H9 (cell line): Measurements from ENCODE around the gene KLF18. TPM values are rescaled to one million over a fixed set of nuclear protein-coding genes. Genes with fewer than 3 reads are reported as not detected.

ENCODE experiments used
- DNase-seq: peaks from one replicate; pipeline ENCODE4 v3.0.0-alpha.2; 2017
- H2AFZ ChIP-seq: one replicate; pipeline ENCODE4 v1.6.1; 2013; ENCODE audit warnings: mild to moderate bottlenecking, low read length, control low read depth, moderate library complexity
- H2AK5ac ChIP-seq: 2 replicates; pipeline ENCODE4 v1.6.1; 2013; ENCODE audit warnings: low read length, control low read depth, mixed read lengths; ENCODE audit not compliant: insufficient read length
- H2BK120ac ChIP-seq: one replicate; pipeline ENCODE4 v1.6.1; 2013; ENCODE audit warnings: low read depth, mild to moderate bottlenecking, low read length, control low read depth, inconsistent platforms; ENCODE audit not compliant: poor library complexity, severe bottlenecking
- H2BK12ac ChIP-seq: 2 replicates; pipeline ENCODE4 v1.6.1; 2013; ENCODE audit warnings: low read length, control low read depth, mixed read lengths, low read depth; ENCODE audit not compliant: insufficient read length
- H2BK15ac ChIP-seq: 2 replicates; pipeline ENCODE4 v1.6.1; 2013; ENCODE audit warnings: low read depth, low read length, control low read depth
- H2BK20ac ChIP-seq: one replicate; pipeline ENCODE4 v1.6.1; 2013; ENCODE audit warnings: low read depth, mild to moderate bottlenecking, low read length, control low read depth, inconsistent platforms; ENCODE audit not compliant: poor library complexity, severe bottlenecking
- H2BK5ac ChIP-seq: 2 replicates; pipeline ENCODE4 v1.6.1; 2013; ENCODE audit warnings: low read length, control low read depth, mixed read lengths; ENCODE audit not compliant: insufficient read length
- H3K14ac ChIP-seq: 2 replicates; pipeline ENCODE4 v1.6.1; 2013; ENCODE audit warnings: low read length, control low read depth; ENCODE audit not compliant: insufficient read depth
- H3K18ac ChIP-seq: 2 replicates; pipeline ENCODE4 v1.6.1; 2013; ENCODE audit warnings: low read depth, mild to moderate bottlenecking, mixed read lengths, low read length, control low read depth; ENCODE audit not compliant: insufficient read length
- H3K23ac ChIP-seq: 2 replicates; pipeline ENCODE4 v1.6.1; 2013; ENCODE audit warnings: low read length, control low read depth, mixed read lengths, low read depth; ENCODE audit not compliant: insufficient read length
- H3K23me2 ChIP-seq: 2 replicates; pipeline ENCODE4 v1.6.1; 2013; ENCODE audit warnings: low read depth, mild to moderate bottlenecking, mixed read lengths, low read length, control low read depth; ENCODE audit not compliant: insufficient read length, poor library complexity, severe bottlenecking
- H3K27ac ChIP-seq: 2 replicates; pipeline ENCODE4 v1.5.1; 2013; ENCODE audit warnings: low read length, control low read depth, mixed read lengths, low read depth; ENCODE audit not compliant: insufficient read length
- H3K27me3 ChIP-seq: 2 replicates; pipeline ENCODE4 v1.6.1; 2013; ENCODE audit warnings: low read length, control low read depth, inconsistent platforms; ENCODE audit not compliant: insufficient read depth
- H3K4ac ChIP-seq: 2 replicates; pipeline ENCODE4 v1.6.1; 2013; ENCODE audit warnings: low read depth, mild to moderate bottlenecking, control low read depth, inconsistent platforms, low read length, moderate library complexity
- H3K4me1 ChIP-seq: 2 replicates; pipeline ENCODE4 v1.6.1; 2013; ENCODE audit warnings: low read length, control low read depth, inconsistent platforms; ENCODE audit not compliant: insufficient read depth
- H3K4me2 ChIP-seq: 2 replicates; pipeline ENCODE4 v1.6.1; 2013; ENCODE audit warnings: low read length, control low read depth, mixed read lengths; ENCODE audit not compliant: insufficient read length, insufficient read depth
- H3K56ac ChIP-seq: 2 replicates; pipeline ENCODE4 v1.6.1; 2013; ENCODE audit warnings: low read depth, mild to moderate bottlenecking, mixed read lengths, low read length, control low read depth; ENCODE audit not compliant: insufficient read length
- H3K79me1 ChIP-seq: 2 replicates; pipeline ENCODE4 v1.6.1; 2013; ENCODE audit warnings: low read depth, mild to moderate bottlenecking, moderate library complexity, low read length, control low read depth, inconsistent platforms; ENCODE audit not compliant: insufficient read depth, poor library complexity, severe bottlenecking
- H3K79me2 ChIP-seq: 2 replicates; pipeline ENCODE4 v1.6.1; 2013; ENCODE audit warnings: low read length, control low read depth, inconsistent platforms; ENCODE audit not compliant: insufficient read depth
- H3K9ac ChIP-seq: 2 replicates; pipeline ENCODE4 v1.6.1; 2013; ENCODE audit warnings: low read length, control low read depth, mixed read lengths; ENCODE audit not compliant: insufficient read length; ENCODE audit errors: extremely low read depth
- H3K9me3 ChIP-seq: one replicate; pipeline ENCODE4 v1.6.1; 2013; ENCODE audit warnings: low read depth, low read length, inconsistent platforms; ENCODE audit not compliant: control insufficient read depth
- H3T11ph ChIP-seq: one replicate; pipeline ENCODE4 v1.6.1; 2013; ENCODE audit warnings: mild to moderate bottlenecking, low read length, control low read depth, inconsistent platforms
- H4K20me1 ChIP-seq: one replicate; pipeline ENCODE4 v1.6.1; 2013; ENCODE audit not compliant: control insufficient read depth, insufficient read length, insufficient read depth
- H4K5ac ChIP-seq: 2 replicates; pipeline ENCODE4 v1.6.1; 2013; ENCODE audit warnings: low read depth, mild to moderate bottlenecking, mixed read lengths, low read length, control low read depth; ENCODE audit not compliant: insufficient read length
- H4K8ac ChIP-seq: replicated peaks from 2 replicates; pipeline ENCODE4 v1.6.1; 2013; ENCODE audit warnings: low read length, control low read depth, mixed read lengths, low read depth; ENCODE audit not compliant: insufficient read length
- H4K91ac ChIP-seq: 2 replicates; pipeline ENCODE4 v1.6.1; 2013; ENCODE audit warnings: low read depth, mild to moderate bottlenecking, moderate library complexity, mixed read lengths, low read length, control low read depth; ENCODE audit not compliant: insufficient read length
- H3K27ac Mint-ChIP-seq, 3 experiments: 2 replicates in 2 of 3; 3 replicates in 1 of 3; pipeline ENCODE4 v1.8.0; 2020 to 2021; ENCODE audit warnings: mixed read lengths in 3 of 3, mild to moderate bottlenecking in 1 of 3, moderate library complexity in 1 of 3
- H3K27me3 Mint-ChIP-seq: 2 replicates; pipeline ENCODE4 v1.8.0; 2021; ENCODE audit warnings: low read depth, mild to moderate bottlenecking, moderate library complexity, mixed read lengths
- H3K36me3 Mint-ChIP-seq, 3 experiments: 2 replicates in 2 of 3; 3 replicates in 1 of 3; pipeline ENCODE4 v1.8.0; 2020 to 2021; ENCODE audit warnings: low read depth in 3 of 3, mixed read lengths in 3 of 3; ENCODE audit not compliant: insufficient read depth in 1 of 3
- H3K4me1 Mint-ChIP-seq, 2 experiments: 2 replicates each; pipeline ENCODE4 v1.8.0; 2020; ENCODE audit warnings: mixed read lengths in 2 of 2
- H3K4me3 Mint-ChIP-seq, 2 experiments: 2 replicates in 1 of 2; 3 replicates in 1 of 2; pipeline ENCODE4 v1.8.0; 2020 to 2021; ENCODE audit warnings: mild to moderate bottlenecking in 2 of 2, mixed read lengths in 2 of 2, moderate library complexity in 1 of 2
- H3K9me3 Mint-ChIP-seq, 2 experiments: 2 replicates in 1 of 2; 3 replicates in 1 of 2; pipeline ENCODE4 v1.8.0; 2020; ENCODE audit warnings: mild to moderate bottlenecking in 2 of 2, mixed read lengths in 2 of 2, moderate library complexity in 1 of 2
- WGBS: extraction: QIAGEN DNeasy Blood & Tissue Kit; methylation state at CpG from one replicate; pipeline ENCODE4 v1.1.7; 2013; ENCODE audit warnings: missing lambda C conversion rate, low lambda C conversion rate, mixed read lengths; ENCODE audit not compliant: insufficient read length; ENCODE audit errors: extremely low coverage; 5-methylcytosine and 5-hydroxymethylcytosine counted together
- total RNA-seq: library from RNA; stranded (reverse); gene quantifications from 2 replicates; pipeline ENCODE4 v1.2.1, GENCODE V29; 2021
- TF ChIP-seq, protein P1 (sequence below): fragments of 200-600 bp; sonication (generic); conservative IDR thresholded peaks from 3 replicates; pipeline ENCODE4 v1.8.0; 2021; ENCODE audit warnings: antibody characterized with exemption, mild to moderate bottlenecking

The KLF18 gene
- total RNA-seq, 1 experiment from 2014 or later, result 0.07 TPM

DNA sequence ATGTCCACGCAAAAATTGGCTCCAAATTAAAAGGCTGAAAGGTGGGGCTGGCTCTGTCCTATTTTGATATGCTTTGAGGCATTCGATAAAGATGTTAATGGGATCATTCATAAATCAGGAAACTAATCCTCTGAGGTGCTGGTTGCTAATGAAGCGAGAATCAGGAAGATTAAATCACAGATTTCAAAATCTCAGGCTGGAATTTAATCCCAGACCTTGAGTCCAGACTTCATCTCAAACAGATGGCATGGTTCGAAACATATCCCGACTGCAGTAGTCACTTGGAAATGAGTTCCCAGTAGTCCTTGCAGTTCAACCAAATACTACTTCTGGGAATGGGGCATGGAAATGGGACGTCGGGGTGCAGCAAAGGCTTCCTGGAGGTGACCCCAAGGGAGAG is 27.3 kb downstream of the KLF18 start:
- TF ChIP-seq, protein P1, sequence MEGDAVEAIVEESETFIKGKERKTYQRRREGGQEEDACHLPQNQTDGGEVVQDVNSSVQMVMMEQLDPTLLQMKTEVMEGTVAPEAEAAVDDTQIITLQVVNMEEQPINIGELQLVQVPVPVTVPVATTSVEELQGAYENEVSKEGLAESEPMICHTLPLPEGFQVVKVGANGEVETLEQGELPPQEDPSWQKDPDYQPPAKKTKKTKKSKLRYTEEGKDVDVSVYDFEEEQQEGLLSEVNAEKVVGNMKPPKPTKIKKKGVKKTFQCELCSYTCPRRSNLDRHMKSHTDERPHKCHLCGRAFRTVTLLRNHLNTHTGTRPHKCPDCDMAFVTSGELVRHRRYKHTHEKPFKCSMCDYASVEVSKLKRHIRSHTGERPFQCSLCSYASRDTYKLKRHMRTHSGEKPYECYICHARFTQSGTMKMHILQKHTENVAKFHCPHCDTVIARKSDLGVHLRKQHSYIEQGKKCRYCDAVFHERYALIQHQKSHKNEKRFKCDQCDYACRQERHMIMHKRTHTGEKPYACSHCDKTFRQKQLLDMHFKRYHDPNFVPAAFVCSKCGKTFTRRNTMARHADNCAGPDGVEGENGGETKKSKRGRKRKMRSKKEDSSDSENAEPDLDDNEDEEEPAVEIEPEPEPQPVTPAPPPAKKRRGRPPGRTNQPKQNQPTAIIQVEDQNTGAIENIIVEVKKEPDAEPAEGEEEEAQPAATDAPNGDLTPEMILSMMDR, result no peak

More for the DNA sequence above, 27.3 kb downstream of the KLF18 start:
- WGBS, result no CpG with 5 or more reads among the region's 7 CpGs
- H4K8ac ChIP-seq, result no peak overlapping the region
- no peaks in the 10 kb centered on the region for H3K9me3 ChIP-seq
- H4K5ac ChIP-seq, result no peak overlapping the region
- no peak overlapping the region for H3K27ac Mint-ChIP-seq
- no peak overlapping the region for H3K23ac ChIP-seq
- no peak overlapping the region for H2AK5ac ChIP-seq
- H2BK20ac ChIP-seq, result no peak overlapping the region
- H4K20me1 ChIP-seq, result no peaks in the 10 kb centered on the region
- H3K4me1 Mint-ChIP-seq, result peaks cover 11 to 12% of the 10 kb centered on the region in 2 experiments
- H3K56ac ChIP-seq, result no peak overlapping the region
- no peaks in the 10 kb centered on the region for H3K4me1 ChIP-seq
- H2BK5ac ChIP-seq, result no peak overlapping the region
- H3K27me3 ChIP-seq, result no peaks in the 10 kb centered on the region
- no peak overlapping the region for H3T11ph ChIP-seq
- no peak overlapping the region for H3K18ac ChIP-seq
- no peak for DNase-seq
- no peak overlapping the region for H3K9ac ChIP-seq
- no peak overlapping the region for H2BK15ac ChIP-seq
- no peak overlapping the region for H2AFZ ChIP-seq
- H3K4me3 Mint-ChIP-seq, result no peak overlapping the region
- no peak overlapping the region for H3K4me2 ChIP-seq
- H3K36me3 Mint-ChIP-seq, result no peaks in the 10 kb centered on the region; a peak in 1 of 7 replicates
- no peak overlapping the region for H2BK12ac ChIP-seq
- H3K23me2 ChIP-seq, result no peaks in the 10 kb centered on the region
- no peaks in the 10 kb centered on the region for H3K79me2 ChIP-seq
- H3K79me1 ChIP-seq, result no peaks in the 10 kb centered on the region
- H3K9me3 Mint-ChIP-seq, result no peaks in the 10 kb centered on the region; a peak in 2 of 5 replicates
- no peak overlapping the region for H4K91ac ChIP-seq
- H3K4ac ChIP-seq, result no peak overlapping the region
- no peak overlapping the region for H3K27ac ChIP-seq
- no peak overlapping the region for H2BK120ac ChIP-seq
- peaks cover 2% of the 10 kb centered on the region for H3K27me3 Mint-ChIP-seq
- no peak overlapping the region for H3K14ac ChIP-seq
